K562 (cell line): ENCODE results near the gene HCN3. TPM values are rescaled to one million over a fixed set of nuclear protein-coding genes. Genes with fewer than 3 reads are reported as not detected.

Source experiments
- CHAMP1 ChIP-seq: fragments of 450-650 bp; IDR thresholded peaks from 2 replicates; pipeline ENCODE4 v1.6.1; 2016; ENCODE audit warnings: mild to moderate bottlenecking
- CHD7 ChIP-seq: fragments of 200-600 bp; sonication (generic); IDR thresholded peaks from one replicate; pipeline ENCODE4 v1.6.1; 2012; ENCODE audit warnings: mild to moderate bottlenecking, low read depth, low read length, inconsistent platforms
- CREM ChIP-seq: IDR thresholded peaks from 2 replicates; pipeline ENCODE4 v1.6.1; 2014; ENCODE audit warnings: antibody characterized with exemption, low read depth
- FOXP1 ChIP-seq: sonication (generic); formaldehyde crosslinking; IDR thresholded peaks from 2 replicates; pipeline ENCODE4 v1.8.0; 2022; ENCODE audit warnings: mild to moderate bottlenecking, missing genetic modification reagents
- HNRNPH1 ChIP-seq: fragments of 200-400 bp; formaldehyde crosslinking; optimal IDR thresholded peaks from 2 replicates; pipeline ENCODE3; 2017; ENCODE audit warnings: low read depth, mild to moderate bottlenecking, low read length, moderate library complexity
- LARP7 ChIP-seq: fragments of 450-650 bp; IDR thresholded peaks from 2 replicates; pipeline ENCODE4 v1.6.1; 2016
- NBN ChIP-seq: fragments of 450-650 bp; IDR thresholded peaks from 2 replicates; pipeline ENCODE4 v1.6.1; 2016; ENCODE audit warnings: low read depth, mild to moderate bottlenecking
- PCBP1 ChIP-seq: fragments of 200-400 bp; formaldehyde crosslinking; IDR thresholded peaks from 2 replicates; pipeline ENCODE4 v1.6.1; 2018; ENCODE audit warnings: mild to moderate bottlenecking, low read depth, low read length; ENCODE audit not compliant: poor library complexity, severe bottlenecking
- POLR2A ChIP-seq: fragments of 450-650 bp; conservative IDR thresholded peaks from 2 replicates; pipeline ENCODE4 v1.6.1; 2016
- PPARD ChIP-seq: fragments of 250-450 bp; sonication (Bioruptor Pico); IDR thresholded peaks from 2 replicates; pipeline ENCODE4 v1.8.0; 2022; ENCODE audit warnings: inconsistent platforms, mild to moderate bottlenecking, moderate library complexity
- RBBP5 ChIP-seq: fragments of 200-600 bp; sonication (generic); IDR thresholded peaks from 2 replicates; pipeline ENCODE4 v1.6.1; 2012; ENCODE audit warnings: borderline replicate concordance, mild to moderate bottlenecking, low read length, control low read depth, inconsistent platforms; ENCODE audit not compliant: insufficient read depth, poor library complexity, severe bottlenecking
- SMAD2 ChIP-seq: fragments of 150-350 bp; IDR thresholded peaks from 2 replicates; pipeline ENCODE4 v1.6.1; 2014; ENCODE audit warnings: low read depth, mild to moderate bottlenecking, low read length
- SREBF1 ChIP-seq: fragments of 150-350 bp; IDR thresholded peaks from 2 replicates; pipeline ENCODE4 v1.6.1; 2014; ENCODE audit warnings: antibody characterized with exemption, low read depth, low read length, borderline replicate concordance
- ZBTB8A ChIP-seq: fragments of 450-650 bp; IDR thresholded peaks from 2 replicates; pipeline ENCODE4 v1.6.1; 2018; ENCODE audit warnings: mild to moderate bottlenecking, moderate library complexity; ENCODE audit not compliant: partially characterized antibody
- ZNF778 ChIP-seq: fragments of 450-650 bp; formaldehyde crosslinking; IDR thresholded peaks from 2 replicates; pipeline ENCODE4 v1.4.0; 2020; ENCODE audit warnings: mild to moderate bottlenecking, moderate library complexity
- polyA plus RNA-seq, 8 experiments: library from polyadenylated mRNA; depleted of rRNA in 4 of 8; stranded (reverse) in 5 of 8; unstranded in 3 of 8; fragments of >200 nt; fragmentation: Nextera tagmentation in 2 of 8; fragmentation: Illumina TruSeq in 1 of 8; extraction: Ambion mirVana in 2 of 8; extraction: Trizol in 1 of 8; gene quantifications; 2 replicates each; pipeline versions ENCODE4 v1.2.1 to v1.2.3, GENCODE V29; 2011 to 2014; ENCODE audit warnings: inconsistent platforms in 1 of 8, missing spikeins in 1 of 8
- total RNA-seq, 7 experiments: library from RNA; depleted of rRNA in 6 of 7; stranded (reverse); fragments of >200 nt in 6 of 7; fragmentation: Illumina TruSeq in 2 of 7; extraction: Trizol in 2 of 7; gene quantifications; 2 replicates each; pipeline versions ENCODE4 v1.2.1 to v1.2.3, GENCODE V29; 2011 to 2021; ENCODE audit warnings: low replicate concordance in 1 of 7

HCN3 gene
- total and polyA plus RNA-seq, 9 of the 15 experiments (the other 6 are each of a cell fraction or from before 2014, with no cell fraction given) = 0.91 to 9.7 (median 3.9) TPM

DNA sequence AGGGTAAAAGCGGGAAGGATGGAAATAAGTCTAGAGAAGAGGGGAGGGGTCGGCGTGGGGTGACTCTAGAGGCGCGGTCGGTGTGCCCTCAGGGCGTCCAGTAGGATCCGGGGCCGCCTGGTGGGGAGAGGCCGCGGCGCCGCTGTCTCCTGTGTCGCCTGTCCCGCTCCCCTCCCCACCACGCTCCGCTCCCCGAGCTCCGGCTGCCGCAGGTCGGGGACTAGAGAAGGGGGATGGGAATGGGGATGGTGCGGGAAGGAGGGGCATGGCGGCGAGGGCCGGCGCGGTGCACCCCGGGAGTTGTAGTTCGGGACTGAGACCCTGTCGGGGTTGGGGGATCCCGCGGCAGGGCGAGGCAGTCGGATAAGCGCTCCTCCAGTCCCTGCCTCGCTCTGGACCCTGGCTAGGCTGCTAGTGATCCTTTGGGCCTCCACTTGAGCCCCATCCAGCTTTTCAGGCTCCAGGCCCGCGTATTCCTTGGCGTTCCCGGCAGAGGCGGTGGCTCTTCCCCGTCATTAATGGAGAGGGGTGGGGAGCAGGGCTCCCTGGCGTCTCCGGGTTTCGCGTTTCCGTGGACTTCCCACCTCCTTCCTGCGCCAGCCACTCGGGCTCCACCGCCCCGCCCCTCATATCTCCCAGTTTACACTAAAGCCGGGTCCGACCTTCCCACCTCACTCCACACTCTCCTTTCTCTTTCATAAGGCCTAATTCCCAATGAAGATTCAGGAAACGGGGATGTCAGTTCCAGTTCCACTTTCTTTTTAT is 21.8 kb upstream of the HCN3 start, which contains the start of gene ENTREP3 (continued):
- TF ChIP-seq CHD7 = no peak
- peak; percentile 66; the same call in 1 of the 2 replicates for TF ChIP-seq SREBF1
- peak; percentile 49 for TF ChIP-seq RBBP5
- TF ChIP-seq ZNF778 (CRISPR knock-in tag) = no peak
- TF ChIP-seq HNRNPH1 = no peak
- TF ChIP-seq LARP7 = no peak
- TF ChIP-seq POLR2A = peak; percentile 61
- TF ChIP-seq CHAMP1 = no peak
- no peak for TF ChIP-seq SMAD2
- TF ChIP-seq PCBP1 = peak; percentile 94
- TF ChIP-seq PPARD (CRISPR knock-in tag) = no peak
- TF ChIP-seq NBN = no peak
- no peak for TF ChIP-seq ZBTB8A
- no peak for TF ChIP-seq FOXP1 (CRISPR knock-in tag)
- TF ChIP-seq CREM = peak; percentile 78
